IMR-90 (cell line): ENCODE measurements around the gene NDUFB2. TPM values are rescaled to one million over a fixed set of nuclear protein-coding genes. Genes with fewer than 3 reads are reported as not detected.
A peak's percentile ranks its signal among the peaks of the same experiment; 100 is the strongest.

Experiments used
- ATAC-seq: fragments of 200-7000 bp; cut with Tn5 transposase; 2 replicates; pipeline ENCODE4 v1.9.1; 2020; ENCODE audit warnings: low read depth, mild to moderate bottlenecking, moderate library complexity
- Bru-seq: library from RNA; stranded (reverse); fragments of 400-500 nt; gene quantifications from one replicate; lab custom pipeline; 2021; lab: Mats Ljungman, UMichigan
- BruChase-seq, 2 experiments: library from RNA; stranded (reverse); fragments of 400-500 nt; gene quantifications; one replicate each; lab custom pipeline; 2021; lab: Mats Ljungman, UMichigan
- BruUV-seq: library from RNA; stranded (reverse); fragments of 400-500 nt; replicated peaks from 2 replicates; lab custom pipeline; 2021; lab: Mats Ljungman, UMichigan
- CTCF ChIA-PET: fragments of 300-600 bp; formaldehyde crosslinking; extraction: SDS; loops from one replicate; lab custom pipeline; 2021; ENCODE audit warnings: antibody characterized with exemption; lab: Yijun Ruan, JAX
- POLR2A ChIA-PET: fragments of 300-600 bp; sonication (Branson Sonifier 250); formaldehyde crosslinking; loops from one replicate; lab custom pipeline; 2022; ENCODE audit warnings: antibody characterized with exemption; ENCODE audit not compliant: unreplicated experiment; lab: Charles Lee
- DNase-seq: peaks from one replicate; pipeline ENCODE4 v3.0.0; 2013
- H2AFZ ChIP-seq: replicated peaks from 2 replicates; pipeline ENCODE3; 2013; ENCODE audit warnings: low read length, mild to moderate bottlenecking; ENCODE audit not compliant: poor library complexity
- H2AK5ac ChIP-seq: 2 replicates; pipeline ENCODE4 v1.6.1; 2013; ENCODE audit warnings: low read depth, low read length, inconsistent platforms
- H2AK9ac ChIP-seq: replicated peaks from 2 replicates; pipeline ENCODE3; 2013; ENCODE audit warnings: mild to moderate bottlenecking, low read depth, low read length, moderate library complexity; ENCODE audit not compliant: poor library complexity
- H2BK120ac ChIP-seq: 2 replicates; pipeline ENCODE4 v1.6.1; 2013; ENCODE audit warnings: low read depth, low read length, inconsistent platforms
- H2BK15ac ChIP-seq: 3 replicates; pipeline ENCODE4 v1.6.1; 2013; ENCODE audit warnings: low read depth, low read length, inconsistent platforms
- H2BK20ac ChIP-seq: 2 replicates; pipeline ENCODE4 v1.6.1; 2013; ENCODE audit warnings: low read depth, mild to moderate bottlenecking, inconsistent platforms, low read length, moderate library complexity
- H2BK5ac ChIP-seq: 2 replicates; pipeline ENCODE4 v1.6.1; 2013; ENCODE audit warnings: mild to moderate bottlenecking, low read depth, low read length, inconsistent platforms; ENCODE audit not compliant: poor library complexity, severe bottlenecking
- H3K14ac ChIP-seq: replicated peaks from 2 replicates; pipeline ENCODE4 v1.6.1; 2013; ENCODE audit warnings: low read depth, low read length, inconsistent platforms
- H3K18ac ChIP-seq: 2 replicates; pipeline ENCODE4 v1.6.1; 2013; ENCODE audit warnings: low read depth, low read length, control low read depth
- H3K23ac ChIP-seq: 2 replicates; pipeline ENCODE4 v1.6.1; 2013; ENCODE audit warnings: low read depth, low read length, inconsistent platforms
- H3K27ac ChIP-seq: 2 replicates; pipeline ENCODE4 v1.5.1; 2013; ENCODE audit warnings: mild to moderate bottlenecking, control low read depth, low read length; ENCODE audit not compliant: insufficient read depth
- H3K27me3 ChIP-seq: 2 replicates; pipeline ENCODE4 v1.6.1; 2013; ENCODE audit warnings: low read length; ENCODE audit not compliant: control insufficient read depth, insufficient read depth
- H3K36me3 ChIP-seq: 2 replicates; pipeline ENCODE4 v1.6.1; 2013; ENCODE audit warnings: low read length, mixed read lengths; ENCODE audit not compliant: control insufficient read depth, insufficient read depth
- H3K4ac ChIP-seq: 2 replicates; pipeline ENCODE4 v1.6.1; 2013; ENCODE audit warnings: low read depth, low read length, inconsistent platforms
- H3K4me1 ChIP-seq: 2 replicates; pipeline ENCODE4 v1.6.1; 2013; ENCODE audit warnings: low read length, mixed read lengths; ENCODE audit not compliant: control insufficient read depth, insufficient read depth
- H3K4me2 ChIP-seq: 2 replicates; pipeline ENCODE4 v1.6.1; 2013; ENCODE audit warnings: low read depth, mild to moderate bottlenecking, control low read depth, low read length, moderate library complexity
- H3K4me3 ChIP-seq: 2 replicates; pipeline ENCODE4 v1.5.1; 2013; ENCODE audit warnings: low read depth, mild to moderate bottlenecking, control low read depth, low read length, moderate library complexity; ENCODE audit not compliant: insufficient read depth
- H3K56ac ChIP-seq: 2 replicates; pipeline ENCODE4 v1.6.1; 2013; ENCODE audit warnings: low read length, inconsistent platforms; ENCODE audit not compliant: insufficient read depth; ENCODE audit errors: extremely low read depth
- H3K79me1 ChIP-seq, 2 experiments: 2 replicates each; pipeline ENCODE4 v1.6.1; 2013; ENCODE audit warnings: low read length in 2 of 2, inconsistent platforms in 1 of 2, low read depth in 1 of 2
- H3K9ac ChIP-seq: 2 replicates; pipeline ENCODE4 v1.6.1; 2013; ENCODE audit warnings: low read depth, low read length, control low read depth
- H3K9me1 ChIP-seq: 2 replicates; pipeline ENCODE4 v1.6.1; 2013; ENCODE audit warnings: low read length, inconsistent platforms; ENCODE audit not compliant: insufficient read depth
- H3K9me3 ChIP-seq: 2 replicates; pipeline ENCODE4 v1.6.1; 2013; ENCODE audit warnings: low read length; ENCODE audit not compliant: control insufficient read depth, insufficient read depth
- H4K20me1 ChIP-seq: 2 replicates; pipeline ENCODE4 v1.6.1; 2013; ENCODE audit warnings: low read length, inconsistent platforms; ENCODE audit not compliant: insufficient read depth
- H4K5ac ChIP-seq: 2 replicates; pipeline ENCODE4 v1.6.1; 2013; ENCODE audit warnings: mild to moderate bottlenecking, low read depth, low read length, control low read depth
- H4K8ac ChIP-seq, 2 experiments: 2 replicates each; pipeline ENCODE4 v1.6.1; 2013; ENCODE audit warnings: low read depth in 2 of 2, low read length in 2 of 2, control low read depth in 1 of 2, inconsistent platforms in 1 of 2
- H4K91ac ChIP-seq: 2 replicates; pipeline ENCODE4 v1.6.1; 2013; ENCODE audit warnings: low read depth, low read length, inconsistent platforms; ENCODE audit not compliant: insufficient read depth
- BHLHE40 ChIP-seq: fragments of 150-350 bp; IDR thresholded peaks from 2 replicates; pipeline ENCODE4 v1.6.1; 2016; ENCODE audit warnings: mild to moderate bottlenecking, low read depth, low read length
- CHD1 ChIP-seq: IDR thresholded peaks from 2 replicates; pipeline ENCODE4 v1.6.1; 2012; ENCODE audit warnings: low read depth, low read length, improper control_type of control experiment
- FOS ChIP-seq: fragments of 150-350 bp; IDR thresholded peaks from 2 replicates; pipeline ENCODE4 v1.6.1; 2016; ENCODE audit warnings: low read depth, low read length
- MAFK ChIP-seq: IDR thresholded peaks from 2 replicates; pipeline ENCODE4 v1.6.1; 2012; ENCODE audit warnings: low read depth, low read length, improper control_type of control experiment
- MAZ ChIP-seq: IDR thresholded peaks from 2 replicates; pipeline ENCODE4 v1.6.1; 2012; ENCODE audit warnings: low read depth, mild to moderate bottlenecking, low read length, improper control_type of control experiment, moderate library complexity, borderline replicate concordance
- NFE2L2 ChIP-seq: fragments of 150-350 bp; IDR thresholded peaks from 2 replicates; pipeline ENCODE4 v1.6.1; 2016; ENCODE audit warnings: low read depth, mild to moderate bottlenecking, low read length
- POLR2A ChIP-seq: IDR thresholded peaks from 2 replicates; pipeline ENCODE4 v1.6.1; 2012; ENCODE audit warnings: mild to moderate bottlenecking, low read depth, low read length
- RAD21 ChIP-seq: IDR thresholded peaks from 2 replicates; pipeline ENCODE4 v1.6.1; 2012; ENCODE audit warnings: low read length, improper control_type of control experiment
- RCOR1 ChIP-seq: IDR thresholded peaks from 2 replicates; pipeline ENCODE4 v1.6.1; 2012; ENCODE audit warnings: mild to moderate bottlenecking, low read length, improper control_type of control experiment; ENCODE audit not compliant: insufficient replicate concordance
- RFX5 ChIP-seq: IDR thresholded peaks from 2 replicates; pipeline ENCODE4 v1.8.0; 2012; ENCODE audit warnings: low read depth, mild to moderate bottlenecking, low read length, moderate library complexity
- SMC3 ChIP-seq: fragments of 150-350 bp; IDR thresholded peaks from 2 replicates; pipeline ENCODE4 v1.6.1; 2016; ENCODE audit warnings: low read depth, mild to moderate bottlenecking, antibody characterized with exemption, low read length, moderate library complexity
- WGBS, 2 experiments: methylation state at CpG; one replicate each; pipeline versions ENCODE4 v1.1.5 to v1.1.7; 2013; ENCODE audit warnings: missing lambda C conversion rate in 2 of 2; ENCODE audit not compliant: insufficient read length in 1 of 2; ENCODE audit errors: extremely low coverage in 2 of 2; 5-methylcytosine and 5-hydroxymethylcytosine counted together
- dilution Hi-C: fragments of 300-500 bp; cut with HindIII; formaldehyde crosslinking; loops from one replicate; pipeline ENCODE4 v1.14.3; 2018; ENCODE audit warnings: low sequenced_read_pairs; ENCODE audit not compliant: unreplicated experiment
- in situ Hi-C: fragments of 300-500 bp; cut with MboI; formaldehyde crosslinking; loops from 3 replicates; pipeline ENCODE4 v1.14.3; 2019; ENCODE audit warnings: low sequenced_read_pairs, inconsistent platforms, mixed read lengths
- intact Hi-C: fragments of 100-400 bp; cut with micrococcal nuclease; formaldehyde crosslinking; loops from 2 replicates; pipeline ENCODE4 v1.10.0; 2022
- long read RNA-seq: library from polyadenylated mRNA; unstranded; transcript quantifications from one replicate; pipeline ENCODE4 v2.0.0, GENCODE V29; 2021; ENCODE audit not compliant: unreplicated experiment
- polyA plus RNA-seq, 3 experiments: library from polyadenylated mRNA; depleted of rRNA; stranded (reverse); fragments of >200 nt; gene quantifications; 2 replicates each; pipeline ENCODE4 v1.2.3, GENCODE V29; 2012; ENCODE audit warnings: low replicate concordance in 1 of 3
- total RNA-seq: library from RNA; depleted of rRNA; stranded (reverse); fragments of >200 nt; gene quantifications from 2 replicates; pipeline ENCODE4 v1.2.3, GENCODE V29; 2012; rRNA removed
- TF ChIP-seq, protein P1 (sequence below): fragments of 150-350 bp; IDR thresholded peaks from 2 replicates; pipeline ENCODE4 v1.6.1; 2017; ENCODE audit warnings: mild to moderate bottlenecking, antibody characterized with exemption, low read length, low read depth
- TF ChIP-seq, protein P2 (sequence below): conservative IDR thresholded peaks from 2 replicates; pipeline ENCODE4 v1.5.1; 2012; ENCODE audit warnings: mild to moderate bottlenecking, low read depth, low read length, improper control_type of control experiment

Gene NDUFB2
- 81.7 and 136 TPM in 2 replicates for total RNA-seq
- polyA plus RNA-seq (2012; rRNA removed), result 143 and 170 TPM in 2 replicates
- polyA plus RNA-seq (2012; cell fraction: cytosol; rRNA removed), result 591 and 666 TPM in 2 replicates
- polyA plus RNA-seq (2012; cell fraction: nucleus; rRNA removed; ENCODE audit: low replicate concordance), result 135 and 207 TPM in 2 replicates
- percentile 61 among the genes with signal in this experiment for Bru-seq, nascent RNA
- percentile 66 among the genes with signal in this experiment for BruChase-seq, experiment 1, labeled RNA remaining after a 6-hour chase
- percentile 65 among the genes with signal in this experiment for BruChase-seq, experiment 2, labeled RNA remaining after a 2-hour chase
- long read RNA-seq, transcript NDUFB2-201 (4 exons, 504 nt), result major isoform, 85 of 107 reads
- long read RNA-seq, partial matches to known transcripts, result 3 of 107 reads
- long read RNA-seq, other reads (novel, unspliced or antisense), result 11 of 107 reads

DNA sequence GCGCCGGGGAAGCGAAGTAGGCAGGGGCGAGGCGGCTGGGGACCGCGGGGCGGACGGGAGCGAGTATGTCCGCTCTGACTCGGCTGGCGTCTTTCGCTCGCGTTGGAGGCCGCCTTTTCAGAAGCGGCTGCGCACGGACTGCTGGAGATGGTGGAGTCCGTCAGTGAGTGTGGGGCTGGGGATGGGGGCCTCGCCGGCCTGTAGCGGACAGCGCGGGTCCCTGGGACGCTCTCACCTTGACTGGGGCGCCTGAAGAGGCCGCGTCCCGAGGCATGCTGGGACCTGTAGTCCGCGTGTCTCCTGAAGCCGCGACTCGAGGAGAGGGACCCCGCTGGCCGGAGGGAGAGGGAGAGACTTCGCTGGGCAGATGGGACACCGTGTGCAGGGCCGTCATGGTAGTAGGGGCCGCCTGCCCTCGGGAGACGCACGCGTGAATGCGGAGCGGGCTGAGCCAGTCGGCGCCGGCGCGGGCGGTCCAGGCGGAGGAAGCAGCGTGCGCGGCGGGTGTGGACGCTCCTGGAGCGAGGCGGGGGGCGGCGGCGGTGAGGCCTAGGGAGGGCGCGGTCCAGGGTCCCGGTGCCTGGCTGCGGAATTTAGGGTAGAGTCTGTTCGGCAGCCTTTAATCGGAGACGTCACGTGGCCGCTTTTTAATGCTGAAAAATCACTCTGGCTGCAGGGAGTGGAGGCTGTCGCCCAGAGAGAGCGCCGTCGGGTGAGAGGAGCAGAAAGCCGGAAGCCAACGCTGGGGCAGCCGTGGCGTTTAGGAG, at the start of gene NDUFB2:
Gene NDUFB2 (plus strand): TSS at position 29 of the 767 bp plus-strand sequence. CDS start 37 bp downstream, at position 66.
- CTCF ChIA-PET, result no interaction called here
- no peak for TF ChIP-seq RCOR1
- no peak for TF ChIP-seq MAFK
- no peak for TF ChIP-seq CHD1
- TF ChIP-seq MAZ, result peak; percentile 49; the same call in 1 of the 2 replicates
- TF ChIP-seq SMC3, result no peak
- no peak; the same call in 1 of the 2 replicates for TF ChIP-seq BHLHE40
- TF ChIP-seq RFX5, result no peak
- TF ChIP-seq, protein P1, sequence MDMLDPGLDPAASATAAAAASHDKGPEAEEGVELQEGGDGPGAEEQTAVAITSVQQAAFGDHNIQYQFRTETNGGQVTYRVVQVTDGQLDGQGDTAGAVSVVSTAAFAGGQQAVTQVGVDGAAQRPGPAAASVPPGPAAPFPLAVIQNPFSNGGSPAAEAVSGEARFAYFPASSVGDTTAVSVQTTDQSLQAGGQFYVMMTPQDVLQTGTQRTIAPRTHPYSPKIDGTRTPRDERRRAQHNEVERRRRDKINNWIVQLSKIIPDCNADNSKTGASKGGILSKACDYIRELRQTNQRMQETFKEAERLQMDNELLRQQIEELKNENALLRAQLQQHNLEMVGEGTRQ, result peak; percentile 70
- peak; percentile 81 for TF ChIP-seq POLR2A
- no peak for TF ChIP-seq FOS
- TF ChIP-seq, protein P2, sequence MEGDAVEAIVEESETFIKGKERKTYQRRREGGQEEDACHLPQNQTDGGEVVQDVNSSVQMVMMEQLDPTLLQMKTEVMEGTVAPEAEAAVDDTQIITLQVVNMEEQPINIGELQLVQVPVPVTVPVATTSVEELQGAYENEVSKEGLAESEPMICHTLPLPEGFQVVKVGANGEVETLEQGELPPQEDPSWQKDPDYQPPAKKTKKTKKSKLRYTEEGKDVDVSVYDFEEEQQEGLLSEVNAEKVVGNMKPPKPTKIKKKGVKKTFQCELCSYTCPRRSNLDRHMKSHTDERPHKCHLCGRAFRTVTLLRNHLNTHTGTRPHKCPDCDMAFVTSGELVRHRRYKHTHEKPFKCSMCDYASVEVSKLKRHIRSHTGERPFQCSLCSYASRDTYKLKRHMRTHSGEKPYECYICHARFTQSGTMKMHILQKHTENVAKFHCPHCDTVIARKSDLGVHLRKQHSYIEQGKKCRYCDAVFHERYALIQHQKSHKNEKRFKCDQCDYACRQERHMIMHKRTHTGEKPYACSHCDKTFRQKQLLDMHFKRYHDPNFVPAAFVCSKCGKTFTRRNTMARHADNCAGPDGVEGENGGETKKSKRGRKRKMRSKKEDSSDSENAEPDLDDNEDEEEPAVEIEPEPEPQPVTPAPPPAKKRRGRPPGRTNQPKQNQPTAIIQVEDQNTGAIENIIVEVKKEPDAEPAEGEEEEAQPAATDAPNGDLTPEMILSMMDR, result no peak
- TF ChIP-seq RAD21, result no peak
- no peak for TF ChIP-seq NFE2L2

More for the DNA sequence above, at the start of gene NDUFB2:
- Histone ChIP-seq H4K5ac (peak within 1 kb of the TSS; percentile 95), H3K4ac (peak within 1 kb of the TSS; percentile 92), H3K14ac (peak within 1 kb of the TSS; percentile 97), H2AK9ac (peak within 1 kb of the TSS; percentile 93), H2BK20ac (peak within 1 kb of the TSS; percentile 21; the same call in 1 of the 2 replicates), H2AK5ac (peak within 1 kb of the TSS; percentile 53), H2BK5ac (peak within 1 kb of the TSS; percentile 87), H3K9ac (peak within 1 kb of the TSS; percentile 86), H3K23ac (peak within 1 kb of the TSS; percentile 97), H4K91ac (peak within 1 kb of the TSS; percentile 87), H3K27ac (peak within 1 kb of the TSS; percentile 94), H3K36me3 (no peaks in the 10 kb centered on the region), H3K9me1 (peaks cover 6% of the 10 kb centered on the region; the same call in 1 of the 2 replicates), H2BK15ac (no peak within 1 kb of the TSS), H2AFZ (peak within 1 kb of the TSS; percentile 89), H2BK120ac (peak within 1 kb of the TSS; percentile 45; the same call in 1 of the 2 replicates), H4K20me1 (no peaks in the 10 kb centered on the region; the same call in 1 of the 2 replicates), H3K79me1 (peaks cover 11 to 34% of the 10 kb centered on the region in 2 experiments; a peak in 3 of 4 replicates), H4K8ac (peak within 1 kb of the TSS; percentile 50 to 95), H3K4me2 (peak within 1 kb of the TSS; percentile 97), H3K9me3 (no peaks in the 10 kb centered on the region), H3K18ac (peak within 1 kb of the TSS; percentile 85), H3K4me1 (peaks cover 5% of the 10 kb centered on the region), H3K27me3 (no peaks in the 10 kb centered on the region), H3K56ac (peak within 1 kb of the TSS; percentile 70), H3K4me3 (peak within 1 kb of the TSS; percentile 92)
- in situ Hi-C loops, result no loop called here
- DNase-seq (peak; percentile 76), ATAC-seq (peak; percentile 92)
- dilution Hi-C loops, result no loop called here
- intact Hi-C loops, result loop anchor here (2.0 to 10.0 kb wide), 2 partner anchors 222 to 228 kb away; partner anchors contain the start of gene BRAF
- BruUV-seq, result no TSS peak
- POLR2A ChIA-PET, result no interaction called here
- WGBS, 2 experiments, result 1% methylated on average over 15 of the region's 82 CpGs; no CpG with 5 or more reads in 1 of the 2 experiments
